NCI-H146 (cell line): Measurements from ENCODE around the gene MYH7.
"Not testable (repeated sequence)": the region's sequence is repeated elsewhere in the genome, so short reads cannot be mapped to it uniquely, and the experiment has no call there.

ENCODE experiments used
- DNase-seq: peaks from one replicate; lab custom pipeline; 2025; lab: John Stamatoyannopoulos, UW

Gene MYH7

DNA sequence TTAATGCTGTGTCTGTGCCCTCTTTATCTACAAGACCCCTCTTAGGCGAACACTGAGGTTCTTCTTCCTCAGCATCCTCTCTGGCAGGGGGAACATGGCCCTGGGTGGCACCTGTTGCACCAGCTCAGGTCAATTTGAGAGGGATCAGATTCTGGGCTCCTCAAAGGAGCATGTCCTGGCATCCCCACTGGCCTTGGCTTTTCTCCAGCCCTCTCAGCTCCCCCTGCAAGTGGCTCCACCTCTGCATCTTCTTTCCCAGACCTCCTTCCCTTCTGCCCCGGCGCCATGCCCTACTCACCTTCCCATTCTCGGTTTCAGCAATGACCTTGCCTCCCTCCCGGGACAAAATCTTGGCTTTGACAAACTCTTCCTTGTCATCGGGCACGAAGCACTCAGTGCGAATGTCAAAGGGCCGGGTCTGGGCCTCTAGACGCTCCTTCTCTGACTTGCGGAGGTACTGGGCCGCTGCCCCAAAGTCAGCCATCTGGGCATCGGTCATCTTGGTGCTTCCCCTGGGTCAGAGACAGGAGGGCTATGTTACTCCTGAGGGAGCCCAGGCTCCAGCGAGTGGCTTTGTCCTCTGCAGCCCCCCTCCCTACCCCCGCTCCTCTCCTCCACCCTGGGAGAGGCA is 28.6 kb downstream of the MYH7 start:
- no peak for DNase-seq

DNA sequence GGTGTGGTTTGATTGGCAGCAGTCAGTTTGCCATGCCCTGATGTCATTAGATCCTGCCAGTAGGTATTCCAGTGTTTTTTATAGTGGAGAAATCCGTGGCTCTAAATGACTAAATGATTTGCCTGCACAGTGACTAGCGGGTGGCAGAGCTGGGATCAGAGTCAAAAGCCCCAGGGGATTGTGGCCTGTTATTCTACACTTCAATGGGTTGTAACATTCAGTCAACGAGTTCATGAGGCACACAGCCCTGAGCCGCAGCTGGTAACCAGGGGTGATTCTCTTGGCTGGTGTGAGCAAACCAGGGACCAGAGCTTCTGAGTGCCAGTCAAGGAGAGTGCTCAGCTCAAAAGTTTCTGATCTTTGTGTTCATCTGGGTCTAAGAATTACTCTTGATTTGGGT is 29.2 kb downstream of the MYH7 start:
- DNase-seq = no peak

DNA sequence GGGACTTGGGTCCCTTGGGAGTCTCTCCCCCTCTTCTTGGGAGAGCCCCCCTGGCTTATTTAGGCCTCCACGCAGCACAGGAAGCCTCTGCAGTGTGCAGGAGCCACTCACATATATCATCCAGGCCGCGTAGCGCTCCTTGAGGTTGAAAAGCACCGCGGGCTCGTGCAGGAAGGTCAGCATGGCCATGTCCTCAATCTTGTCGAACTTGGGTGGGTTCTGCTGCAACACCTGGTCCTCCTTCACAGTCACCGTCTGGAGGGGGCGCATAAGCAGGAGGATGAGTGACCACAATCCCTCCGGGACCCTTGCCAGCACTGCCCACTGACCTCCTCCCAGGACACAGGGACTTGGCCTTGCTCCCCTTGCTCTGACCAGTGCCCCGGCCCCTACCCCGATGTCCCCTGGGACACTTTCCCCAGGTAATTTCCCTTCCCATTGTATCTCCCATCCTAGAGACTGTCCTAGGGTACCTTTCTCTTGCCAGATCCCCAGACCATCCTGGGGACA is 29.9 kb downstream of the MYH7 start:
- no peak for DNase-seq

DNA sequence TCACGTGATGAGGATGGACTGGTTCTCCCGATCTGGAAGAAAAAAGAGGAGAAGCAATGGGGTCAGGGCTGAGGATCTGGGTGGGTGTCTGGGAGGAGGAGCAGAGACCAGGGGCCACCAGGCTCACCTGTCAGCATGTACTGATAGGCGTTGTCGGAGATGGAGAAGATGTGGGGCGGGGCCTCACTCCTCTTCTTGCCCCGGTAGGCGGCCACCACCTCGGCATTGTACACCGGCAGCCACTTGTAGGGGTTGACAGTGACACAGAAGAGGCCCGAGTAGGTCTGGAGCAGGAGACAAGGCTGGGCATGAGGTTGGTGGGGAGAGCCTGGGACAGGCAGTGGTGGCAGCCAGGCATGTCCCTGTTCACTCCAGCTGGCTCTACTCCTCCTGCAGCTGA is 30.4 kb downstream of the MYH7 start:
- no peak for DNase-seq

DNA sequence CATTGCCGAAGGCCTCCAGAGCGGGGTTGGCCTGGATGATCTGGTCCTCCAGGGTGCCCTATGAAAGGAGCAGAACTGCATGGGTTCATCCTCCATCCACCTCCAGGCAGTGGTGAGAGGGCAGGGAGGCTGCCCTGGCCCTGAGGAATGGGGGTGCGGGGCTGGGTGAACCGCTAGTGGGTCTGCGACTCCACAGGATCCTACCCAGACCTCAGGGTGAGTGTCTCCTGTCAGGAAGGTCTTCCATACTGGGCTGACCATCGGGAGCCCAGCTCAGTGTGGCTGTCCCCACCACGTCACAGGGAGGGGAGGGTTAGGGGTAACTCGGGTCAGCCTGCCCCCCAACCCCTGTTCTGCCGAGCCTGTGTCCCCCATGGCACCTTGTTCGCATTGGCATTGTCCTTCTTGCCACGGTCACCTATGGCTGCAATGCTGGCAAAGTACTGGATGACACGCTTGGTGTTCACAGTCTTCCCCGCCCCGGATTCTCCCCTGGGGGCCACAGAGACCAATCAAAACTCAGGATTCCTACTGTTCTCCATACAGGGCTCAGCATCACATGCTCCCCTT is 31.0 kb downstream of the MYH7 start:
- no peak for DNase-seq

DNA sequence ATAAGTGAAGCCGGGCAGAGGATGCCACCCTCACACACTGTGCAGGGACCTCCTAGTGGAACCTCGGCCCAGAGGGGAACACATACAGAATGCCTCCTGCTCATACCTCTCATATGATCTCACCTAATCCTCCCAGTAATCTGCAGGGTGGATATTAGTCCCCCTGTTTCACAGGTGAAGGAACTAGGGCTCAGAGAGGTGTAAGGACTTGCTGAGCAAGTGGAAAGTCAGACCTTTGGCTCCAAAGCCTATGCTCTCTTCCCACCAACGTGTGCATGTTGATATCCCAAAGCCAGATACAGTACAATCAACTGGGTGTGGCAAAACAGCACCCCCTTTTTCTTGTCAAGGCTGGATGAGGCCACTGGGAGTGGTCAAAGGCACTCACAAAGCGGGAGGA is 31.6 kb downstream of the MYH7 start:
- DNase-seq = no peak

DNA sequence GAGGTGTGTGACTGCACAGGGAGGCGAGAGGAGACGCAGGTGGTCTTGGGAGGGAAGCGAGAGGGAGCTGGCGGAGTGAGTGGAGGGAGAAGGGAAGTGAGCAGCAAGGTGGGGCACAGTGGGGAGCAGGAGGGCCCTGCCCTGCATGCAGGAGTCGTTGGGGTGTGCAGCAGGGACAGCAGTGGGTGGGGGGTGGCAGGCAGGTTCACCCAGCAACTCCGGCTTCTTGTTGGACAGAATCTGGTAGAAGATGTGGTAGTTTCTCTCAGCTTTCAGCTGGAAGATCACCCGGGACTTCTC is 32.4 kb downstream of the MYH7 start:
- DNase-seq = no peak

DNA sequence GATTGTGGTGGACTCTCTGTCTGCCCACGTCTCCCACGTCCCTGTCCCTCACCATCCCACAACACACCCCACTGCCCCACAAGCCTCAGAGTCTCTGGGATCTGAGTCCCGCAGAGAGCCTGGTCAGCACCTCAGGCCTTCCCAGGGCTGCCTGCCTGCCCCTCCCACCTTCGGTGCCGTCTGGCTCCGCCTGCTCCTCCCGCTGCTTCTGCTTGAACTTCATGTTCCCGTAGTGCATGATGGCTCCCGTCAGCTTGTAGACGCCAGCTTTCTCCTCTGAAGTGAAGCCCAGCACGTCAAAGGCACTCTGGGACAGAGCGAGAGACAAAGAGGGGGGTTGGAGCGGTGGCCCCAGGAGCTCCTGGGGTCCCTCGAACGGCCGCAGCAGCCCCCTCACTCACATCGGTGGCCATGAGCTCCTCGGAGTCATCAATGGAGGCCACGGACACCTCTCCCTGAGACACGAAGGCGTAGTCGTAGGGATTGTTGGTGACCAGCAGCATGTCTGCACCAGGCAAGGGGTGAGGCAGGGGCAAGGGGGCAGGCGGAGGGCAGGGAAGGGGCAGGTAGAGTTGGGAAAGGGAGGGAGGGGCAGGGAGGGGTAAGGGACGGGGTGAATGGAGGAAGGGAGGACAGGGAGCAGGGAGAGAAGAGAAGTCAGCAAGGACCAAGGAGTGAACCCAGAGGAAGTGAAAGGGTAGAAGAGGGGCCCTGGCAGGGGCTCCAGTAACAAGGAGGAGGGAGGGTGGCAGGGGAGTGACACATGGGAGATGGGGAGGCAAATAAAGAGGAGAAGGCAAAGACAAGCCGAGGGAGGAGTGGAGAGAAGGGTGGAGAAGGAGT is 32.9 kb downstream of the MYH7 start:
- DNase-seq = peak; percentile 17

DNA sequence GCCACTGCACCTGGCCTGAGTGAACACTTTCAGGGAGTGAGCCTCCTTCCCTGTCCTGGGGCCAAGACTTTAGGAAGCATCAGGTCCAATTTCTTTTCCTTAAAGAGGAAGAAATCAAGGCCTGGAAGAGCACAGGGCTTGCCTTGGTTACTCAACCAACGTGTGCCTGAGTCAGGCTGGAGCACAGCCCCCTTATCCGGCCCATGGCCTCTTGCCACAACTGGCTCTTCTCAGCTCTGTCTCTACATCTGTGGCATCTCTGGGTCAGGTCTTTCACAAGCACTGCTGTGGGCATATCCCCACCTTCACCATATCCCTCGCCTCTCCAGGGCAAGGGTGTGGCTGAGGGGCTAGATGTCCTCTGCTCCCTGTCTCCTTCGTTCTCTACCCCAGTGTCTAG is 34.2 kb downstream of the MYH7 start:
- no peak for DNase-seq

DNA sequence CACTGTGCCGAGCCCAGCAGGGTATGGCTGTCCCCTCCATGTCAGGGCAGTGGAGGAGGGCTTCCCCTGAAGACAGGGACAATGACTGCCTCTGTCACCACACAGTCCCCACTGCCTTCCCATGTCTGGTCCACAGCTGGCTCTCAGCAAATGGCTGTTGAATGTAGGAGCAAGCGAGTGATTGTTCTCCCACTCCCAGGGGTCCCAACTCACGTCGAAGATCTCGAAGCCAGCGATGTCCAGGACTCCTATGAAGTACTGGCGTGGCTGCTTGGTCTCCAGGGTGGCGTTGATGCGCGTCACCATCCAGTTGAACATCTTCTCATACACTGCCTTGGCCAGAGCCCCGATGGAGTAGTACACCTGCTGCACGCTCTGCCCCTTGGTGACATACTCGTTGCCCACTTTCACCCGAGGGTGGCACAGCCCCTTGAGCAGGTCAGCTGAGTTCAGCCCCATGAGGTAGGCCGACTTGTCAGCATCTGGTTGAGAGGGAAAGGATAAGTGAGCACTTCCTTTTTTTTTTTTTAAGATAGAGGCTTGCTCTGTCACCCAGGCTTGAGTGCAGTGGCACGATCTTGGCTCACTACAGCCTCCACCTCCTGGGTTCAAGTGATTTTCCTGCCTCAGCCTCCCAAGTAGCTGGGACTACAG is 34.8 kb downstream of the MYH7 start:
- DNase-seq = not testable (repeated sequence)

DNA sequence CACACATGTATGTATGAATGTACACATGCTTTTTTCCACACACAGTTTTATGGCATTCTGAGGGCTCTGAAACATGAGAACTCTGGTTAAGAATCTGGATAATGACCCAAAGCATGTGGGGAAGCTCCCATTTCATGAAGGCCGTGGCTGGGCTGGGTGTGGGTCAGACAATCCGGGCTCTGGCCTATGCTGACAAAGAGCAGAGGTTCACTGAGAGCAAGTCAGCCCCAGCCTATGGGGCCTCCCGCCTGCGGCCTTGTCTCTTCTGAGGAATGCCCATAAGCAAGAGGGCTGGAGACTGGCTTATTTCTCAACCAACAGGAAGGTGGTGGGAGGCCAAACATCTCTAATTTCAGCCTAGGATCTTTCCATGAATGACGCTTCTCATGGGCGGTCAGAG is 35.9 kb downstream of the MYH7 start:
- DNase-seq = no peak

DNA sequence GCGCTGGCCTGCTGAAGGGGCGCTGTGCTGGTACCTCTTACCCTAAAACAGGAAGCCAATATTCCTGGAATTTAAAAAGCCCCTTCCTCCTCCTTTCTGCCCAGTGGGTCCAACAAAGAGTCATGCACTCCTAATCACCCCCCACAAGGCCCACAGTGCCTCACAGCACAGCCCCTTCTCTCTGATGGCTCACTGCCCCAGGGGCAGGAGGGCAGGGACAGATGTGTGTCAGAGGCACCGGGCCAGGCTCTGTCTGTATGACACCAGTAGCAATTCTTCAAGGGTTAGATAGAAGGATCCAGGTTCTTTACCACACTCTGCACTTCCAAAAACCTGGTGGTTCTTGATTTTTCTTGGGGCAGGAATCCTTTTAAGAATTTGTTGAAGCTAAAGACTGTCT is 36.3 kb downstream of the MYH7 start:
- no peak for DNase-seq

DNA sequence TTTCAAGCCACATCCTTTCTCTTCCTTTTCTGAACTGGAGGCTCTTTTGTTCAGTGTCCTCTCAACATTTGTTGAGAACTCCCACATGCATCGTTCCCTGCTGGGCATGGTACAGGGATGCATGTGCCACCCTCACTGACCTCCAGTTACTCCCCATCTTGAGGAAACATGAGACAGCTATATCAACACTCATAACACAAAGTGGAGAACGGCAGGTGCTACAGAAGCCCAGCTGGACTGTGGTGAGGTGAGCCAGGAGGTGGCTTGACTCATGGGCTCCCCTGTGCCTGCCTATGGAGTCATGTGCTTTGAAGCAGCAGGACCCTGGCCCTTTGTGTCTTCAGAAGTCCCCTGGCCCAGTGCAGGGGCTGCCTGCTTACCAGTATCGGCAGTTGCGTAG is 37.1 kb downstream of the MYH7 start:
- peak; percentile 70 for DNase-seq

DNA sequence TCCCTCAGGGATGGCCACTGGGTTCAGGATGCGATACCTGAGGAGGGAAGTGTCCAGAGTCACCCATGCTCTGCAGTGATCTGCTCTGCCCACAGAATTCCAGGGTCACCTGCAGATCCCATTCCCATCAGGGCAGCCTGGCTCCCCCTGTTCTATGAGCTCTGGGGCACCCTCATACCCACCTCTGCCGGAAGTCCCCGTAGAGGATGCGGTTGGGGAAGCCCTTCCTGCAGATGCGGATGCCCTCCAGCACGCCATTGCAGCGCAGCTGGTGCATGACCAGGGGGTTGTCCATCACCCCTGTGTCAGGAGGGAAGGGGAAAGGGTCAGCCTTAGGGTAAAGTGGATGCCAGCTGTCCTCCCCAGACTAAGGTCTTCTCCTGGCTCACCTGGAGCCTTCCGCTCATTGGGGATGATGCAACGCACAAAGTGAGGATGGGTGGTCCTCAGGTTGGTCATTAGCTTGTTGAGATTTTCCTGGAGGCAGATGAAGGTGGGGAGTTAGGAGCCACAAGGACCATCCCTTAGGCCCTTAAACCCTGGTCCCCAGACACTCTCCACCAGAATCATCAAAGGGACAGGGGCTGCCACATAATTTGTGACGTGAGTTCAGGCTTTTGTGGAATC is 38.6 kb downstream of the MYH7 start:
- DNase-seq = no peak

DNA sequence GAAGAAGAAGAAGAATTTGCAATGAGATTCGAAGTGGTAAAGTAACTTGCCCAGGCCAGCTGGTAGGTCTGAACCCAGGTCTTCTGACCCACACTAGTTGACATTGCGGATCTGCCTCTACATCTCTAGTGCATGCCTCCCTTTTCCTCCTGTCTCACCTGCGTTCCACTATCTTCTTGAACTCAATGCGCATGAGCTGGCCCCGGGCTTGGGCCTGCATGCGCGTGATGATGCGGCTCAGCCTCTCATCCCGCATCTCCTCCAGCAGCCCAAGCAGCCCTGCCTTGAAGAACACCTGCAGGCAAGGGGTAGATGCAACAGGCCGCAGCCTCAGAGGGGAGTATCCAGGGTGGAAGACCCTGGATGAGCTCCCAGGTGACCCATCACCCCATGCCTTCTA is 39.3 kb downstream of the MYH7 start:
- no peak for DNase-seq

DNA sequence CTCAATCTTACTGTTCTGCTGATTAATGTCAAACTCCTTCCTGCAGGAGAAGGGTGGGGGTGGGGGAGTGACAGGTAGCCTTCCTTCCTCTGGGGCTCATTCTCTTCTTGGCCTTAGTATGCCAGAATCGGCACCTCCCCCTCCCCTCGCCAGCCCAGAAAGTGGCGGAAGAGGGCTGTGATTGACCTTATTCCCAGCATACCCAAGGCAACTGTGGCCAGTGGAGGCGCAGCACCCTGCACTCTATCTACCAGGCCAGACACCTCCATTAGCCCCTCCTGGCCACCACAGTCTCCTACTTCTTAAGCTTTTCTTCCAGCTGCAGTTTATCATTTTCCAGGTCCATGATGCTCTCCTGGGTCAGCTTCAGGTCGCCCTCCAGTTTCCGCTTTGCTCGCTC is 42.8 kb downstream of the MYH7 start:
- DNase-seq = no peak

DNA sequence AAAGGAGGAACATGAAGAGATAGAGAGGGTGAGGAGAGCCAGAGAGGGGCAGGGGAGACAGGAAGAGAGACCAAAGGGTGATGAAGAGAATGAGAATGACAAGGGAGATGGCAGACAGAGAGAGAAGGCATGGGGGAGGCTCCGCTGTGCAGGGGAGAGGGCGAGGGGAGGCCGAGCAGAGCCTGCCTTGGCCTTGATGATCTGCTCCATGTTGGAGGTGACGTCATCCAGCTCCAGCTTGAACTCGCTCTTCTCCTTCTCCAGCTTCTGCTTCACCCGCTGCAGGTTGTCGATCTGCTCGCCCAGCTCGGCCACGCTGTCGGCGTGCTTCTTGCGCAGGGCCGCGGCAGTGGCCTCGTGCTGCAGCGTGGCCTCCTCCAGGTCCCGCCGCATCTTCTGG is 45.6 kb downstream of the MYH7 start:
- not testable (repeated sequence) for DNase-seq

DNA sequence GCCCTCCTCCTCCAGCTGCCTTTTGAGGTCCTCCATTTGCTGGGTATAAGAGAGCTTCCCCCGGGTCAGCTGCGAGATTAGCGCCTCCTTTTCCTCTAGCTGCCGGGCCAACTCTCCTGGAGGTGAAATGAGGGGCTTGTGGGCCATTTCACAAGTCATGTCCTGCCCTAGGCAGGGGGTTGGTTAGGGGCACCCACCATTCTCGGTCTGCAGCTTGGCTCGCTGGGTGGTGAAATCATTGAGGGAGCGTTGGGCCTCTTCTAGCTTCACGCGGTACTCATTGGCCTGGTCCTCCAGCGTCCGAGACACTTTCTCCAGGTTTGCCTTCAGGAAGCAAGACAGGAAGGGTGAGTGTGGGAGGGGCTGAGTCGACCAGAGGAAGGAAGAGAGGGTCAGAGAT is 46.1 kb downstream of the MYH7 start:
- DNase-seq = no peak

DNA sequence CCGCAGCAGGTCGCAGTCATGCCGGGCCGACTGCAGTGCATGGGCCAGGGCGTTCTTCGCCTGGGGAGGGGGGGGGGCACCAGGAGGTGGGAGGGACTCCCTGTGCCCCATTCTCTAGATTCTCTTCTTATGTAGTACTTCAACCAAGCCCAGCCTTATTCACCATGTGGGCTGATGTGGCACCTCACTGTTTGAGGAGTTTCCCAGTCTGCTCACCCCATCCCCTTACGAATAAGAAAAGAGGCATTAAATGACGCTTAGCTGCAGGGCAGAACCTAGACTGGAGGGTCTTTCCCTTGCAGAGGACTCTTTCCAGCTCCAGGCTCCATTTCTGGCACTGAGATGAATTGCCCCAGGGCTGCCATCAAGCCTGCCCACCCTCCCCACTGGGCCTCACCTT is 46.5 kb downstream of the MYH7 start:
- no peak for DNase-seq

DNA sequence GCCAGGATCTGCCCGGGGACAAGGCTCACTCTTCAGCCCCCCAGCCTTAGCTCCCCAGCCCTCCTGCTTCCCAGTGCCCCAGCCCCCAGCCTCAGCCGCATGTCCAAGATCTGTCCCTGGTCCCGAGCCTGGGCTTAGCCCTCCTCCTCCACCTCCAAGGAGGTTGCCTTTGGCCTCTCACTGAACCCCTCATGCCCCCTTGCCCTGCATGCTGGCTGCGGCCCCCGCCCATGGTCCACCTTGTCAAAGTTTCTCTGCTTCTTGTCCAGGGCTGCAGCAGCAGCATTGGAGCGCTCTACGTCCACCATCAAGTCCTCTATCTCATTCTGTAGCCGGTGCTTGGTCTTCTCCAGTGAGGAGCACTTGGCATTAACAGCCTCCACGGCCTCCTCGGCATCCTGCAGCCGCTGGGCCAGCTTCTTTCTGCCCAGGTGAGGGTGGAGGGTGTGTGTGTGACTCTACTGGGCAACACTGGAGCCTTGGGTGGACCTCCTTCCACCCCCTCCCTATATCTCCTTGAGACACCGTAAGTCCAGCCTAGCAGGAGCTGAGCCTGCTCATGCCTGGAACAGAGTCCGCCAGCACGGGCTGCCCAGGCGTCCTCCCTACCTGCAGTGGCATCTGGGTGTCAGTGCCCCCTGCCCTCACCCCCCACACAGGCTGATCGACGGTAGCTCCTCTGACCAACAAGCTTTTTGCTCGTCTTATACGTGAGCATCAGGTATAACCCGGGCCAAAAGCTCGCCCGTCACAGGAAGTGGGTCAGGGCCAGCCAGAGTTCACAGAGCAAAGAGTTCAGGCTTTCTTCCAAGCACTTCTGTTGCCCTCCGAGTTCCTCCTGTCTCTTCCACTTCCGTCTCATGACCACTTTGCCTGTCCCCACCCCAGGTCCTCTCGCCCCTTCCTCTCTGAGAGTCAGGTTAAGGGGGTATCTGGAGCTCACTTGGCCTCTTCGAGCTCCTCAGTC is 47.3 kb downstream of the MYH7 start:
- no peak for DNase-seq

DNA sequence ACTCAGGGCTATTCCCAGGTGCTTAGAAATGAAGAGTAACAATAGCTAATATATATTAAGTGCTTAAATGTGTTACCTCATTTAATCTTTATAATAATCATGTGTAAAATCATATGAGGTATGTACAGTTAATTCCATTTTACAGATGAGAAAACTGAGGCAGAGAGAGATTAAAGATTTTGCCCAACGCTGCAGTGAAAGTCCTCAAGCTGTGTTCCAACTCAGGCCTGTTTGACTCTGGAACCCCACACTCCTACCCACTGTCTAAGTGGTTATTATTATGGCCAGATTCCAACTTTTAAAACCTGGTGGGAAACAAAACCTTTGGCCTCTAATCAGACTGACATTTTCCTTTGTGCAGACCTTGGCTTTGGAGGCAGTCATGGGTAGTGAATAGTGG is 48.5 kb downstream of the MYH7 start:
- DNase-seq = no peak
